GM12878 (cell line): ENCODE measurements around the gene GGPS1. TPM values are rescaled to one million over a fixed set of nuclear protein-coding genes. Genes with fewer than 3 reads are reported as not detected.

Experiments used
- ATAC-seq: fragments of 200-7000 bp; cut with Tn5 transposase; 3 replicates; pipeline ENCODE4 v1.9.1; 2020; ENCODE audit warnings: mild to moderate bottlenecking, moderate library complexity
- BruUV-seq: library from RNA; stranded (reverse); fragments of 400-500 nt; replicated peaks from 2 replicates; lab custom pipeline; 2021; lab: Mats Ljungman, UMichigan
- CTCF ChIA-PET: fragments of 300-600 bp; sonication (Branson Sonifier 250); formaldehyde crosslinking; extraction: SDS; loops from one replicate; lab custom pipeline; 2021; ENCODE audit warnings: inconsistent platforms; lab: Yijun Ruan, JAX
- POLR2A ChIA-PET: fragments of 350-600 bp; formaldehyde crosslinking; extraction: SDS; loops from one replicate; lab custom pipeline; 2021; ENCODE audit warnings: inconsistent platforms; lab: Charles Lee
- RAD21 ChIA-PET: fragments of 300-600 bp; sonication (Branson Sonifier 250); formaldehyde crosslinking; loops from one replicate; lab custom pipeline; 2023; ENCODE audit warnings: antibody characterized with exemption; ENCODE audit not compliant: unreplicated experiment; lab: Charles Lee
- SMC1A ChIA-PET: fragments of 300-600 bp; sonication (Branson Sonifier 250); formaldehyde crosslinking; loops from one replicate; lab custom pipeline; 2023; ENCODE audit not compliant: unreplicated experiment, uncharacterized antibody; lab: Charles Lee
- DNase-seq: peaks from one replicate; pipeline ENCODE4 v3.0.0-alpha.2; 2011; ENCODE audit warnings: low read depth, low spot score
- FAIRE-seq: peaks from 3 replicates; lab custom pipeline; 2011; peaks lifted over from hg19 to GRCh38; lab: Jason Lieb, UNC
- H2AFZ ChIP-seq: 2 replicates; pipeline ENCODE4 v1.6.0; 2011; ENCODE audit warnings: low read depth, low read length, control low read depth; ENCODE audit not compliant: control insufficient read depth
- H3K27ac ChIP-seq: 2 replicates; pipeline ENCODE4 v1.5.1; 2011; ENCODE audit warnings: control low read depth; ENCODE audit not compliant: control insufficient read depth, insufficient read depth
- H3K27me3 ChIP-seq, 2 experiments: replicated peaks in 1 of 2; 2 replicates each; pipeline versions ENCODE4 v1.6.0 to v1.6.1; 2011; ENCODE audit warnings: low read length in 1 of 2; ENCODE audit not compliant: control insufficient read depth in 2 of 2, insufficient read depth in 2 of 2
- H3K36me3 ChIP-seq, 2 experiments: 2 replicates each; pipeline ENCODE4 v1.5.1; 2011; ENCODE audit warnings: low read length in 1 of 2; ENCODE audit not compliant: control insufficient read depth in 2 of 2, insufficient read depth in 2 of 2
- H3K4me1 ChIP-seq: 2 replicates; pipeline ENCODE4 v1.6.1; 2011; ENCODE audit warnings: mild to moderate bottlenecking, low read length, moderate library complexity, mixed read lengths; ENCODE audit not compliant: control insufficient read depth, insufficient read depth
- H3K4me2 ChIP-seq: 2 replicates; pipeline ENCODE4 v1.6.0; 2011; ENCODE audit warnings: control low read depth; ENCODE audit not compliant: control insufficient read depth, insufficient read depth
- H3K4me3 ChIP-seq: fragments of 200-600 bp; sonication (generic); 2 replicates; pipeline ENCODE4 v1.5.1; 2016
- H3K79me2 ChIP-seq: 2 replicates; pipeline ENCODE4 v1.6.0; 2011; ENCODE audit warnings: low read length; ENCODE audit not compliant: control insufficient read depth, insufficient read depth
- H3K9ac ChIP-seq: 2 replicates; pipeline ENCODE4 v1.8.0; 2011; ENCODE audit warnings: low read length, control low read depth, mixed read lengths; ENCODE audit not compliant: control insufficient read depth, insufficient read depth
- H3K9me3 ChIP-seq: replicated peaks from 3 replicates; pipeline ENCODE4 v1.5.1; 2011; ENCODE audit warnings: mild to moderate bottlenecking, low read length; ENCODE audit not compliant: control insufficient read depth, insufficient read depth
- H4K20me1 ChIP-seq: 2 replicates; pipeline ENCODE4 v1.6.0; 2011; ENCODE audit not compliant: control insufficient read depth, insufficient read depth
- EZH2 ChIP-seq: IDR thresholded peaks from 2 replicates; pipeline ENCODE4 v1.6.1; 2012; ENCODE audit warnings: low read depth, mild to moderate bottlenecking, control low read depth, inconsistent platforms, low read length, borderline replicate concordance; ENCODE audit not compliant: control insufficient read depth
- FOS ChIP-seq: IDR thresholded peaks from 3 replicates; pipeline ENCODE4 v1.6.1; 2011; ENCODE audit warnings: borderline replicate concordance; ENCODE audit not compliant: insufficient read length; ENCODE audit errors: extremely low read depth
- FOXK2 ChIP-seq: fragments of 450-650 bp; IDR thresholded peaks from 2 replicates; pipeline ENCODE4 v1.6.1; 2017; ENCODE audit warnings: mild to moderate bottlenecking, moderate library complexity
- FOXM1 ChIP-seq: IDR thresholded peaks from 2 replicates; pipeline ENCODE4 v1.6.1; 2012; ENCODE audit warnings: low read depth, mild to moderate bottlenecking, inconsistent platforms, low read length, moderate library complexity
- GABPA ChIP-seq: IDR thresholded peaks from 2 replicates; pipeline ENCODE4 v1.6.1; 2014; ENCODE audit warnings: antibody characterized with exemption, low read depth, mild to moderate bottlenecking, inconsistent platforms
- KAT2A ChIP-seq: conservative IDR thresholded peaks from 2 replicates; pipeline ENCODE4 v1.6.1; 2011; ENCODE audit warnings: low read depth, low read length; ENCODE audit not compliant: control insufficient read depth
- LARP7 ChIP-seq: fragments of 450-650 bp; IDR thresholded peaks from 2 replicates; pipeline ENCODE4 v1.6.1; 2017; ENCODE audit warnings: mild to moderate bottlenecking
- NFYA ChIP-seq: IDR thresholded peaks from 2 replicates; pipeline ENCODE4 v1.6.1; 2011; ENCODE audit warnings: low read depth, mild to moderate bottlenecking, low read length, improper control_type of control experiment, borderline replicate concordance
- NRF1 ChIP-seq: conservative IDR thresholded peaks from 2 replicates; pipeline ENCODE4 v1.6.1; 2011; ENCODE audit warnings: mild to moderate bottlenecking, low read depth, low read length, improper control_type of control experiment
- PAX5 ChIP-seq: IDR thresholded peaks from 2 replicates; pipeline ENCODE4 v1.6.1; 2011; ENCODE audit warnings: low read depth, low read length, borderline replicate concordance
- PAX8 ChIP-seq: fragments of 450-650 bp; IDR thresholded peaks from 2 replicates; pipeline ENCODE4 v1.6.1; 2017; ENCODE audit warnings: mild to moderate bottlenecking, moderate library complexity
- RCOR1 ChIP-seq: conservative IDR thresholded peaks from 2 replicates; pipeline ENCODE4 v1.6.1; 2012; ENCODE audit warnings: low read depth, low read length, improper control_type of control experiment
- SREBF1 ChIP-seq: IDR thresholded peaks from 2 replicates; pipeline ENCODE4 v1.6.1; 2012; ENCODE audit warnings: mild to moderate bottlenecking, low read length
- TAF1 ChIP-seq: IDR thresholded peaks from 2 replicates; pipeline ENCODE4 v1.6.1; 2011; ENCODE audit warnings: mild to moderate bottlenecking, low read depth, low read length, borderline replicate concordance
- TCF7 ChIP-seq: IDR thresholded peaks from 2 replicates; pipeline ENCODE4 v1.6.1; 2014; ENCODE audit warnings: antibody characterized with exemption, borderline replicate concordance
- WRNIP1 ChIP-seq: IDR thresholded peaks from 2 replicates; pipeline ENCODE4 v1.6.1; 2011; ENCODE audit warnings: low read depth, low read length, improper control_type of control experiment, borderline replicate concordance
- YY1 ChIP-seq: IDR thresholded peaks from 2 replicates; pipeline ENCODE4 v1.6.1; 2011; ENCODE audit warnings: low read depth, mild to moderate bottlenecking, low read length
- ZNF687 ChIP-seq: fragments of 450-650 bp; IDR thresholded peaks from 2 replicates; pipeline ENCODE4 v1.6.1; 2017; ENCODE audit warnings: mild to moderate bottlenecking, moderate library complexity
- WGBS: methylation state at CpG from one replicate; pipeline ENCODE4 v1.1.6; 2016; ENCODE audit warnings: low lambda C conversion rate; ENCODE audit not compliant: insufficient replicate concordance, insufficient coverage; ENCODE audit errors: missing lambda C conversion rate; 5-methylcytosine and 5-hydroxymethylcytosine counted together
- in situ Hi-C: fragments of 300-500 bp; cut with MboI; formaldehyde crosslinking; loops from 9 replicates; pipeline ENCODE4 v1.14.3; 2018; ENCODE audit warnings: mixed read lengths
- intact Hi-C: fragments of 100-400 bp; cut with micrococcal nuclease; formaldehyde crosslinking; loops from one replicate; pipeline ENCODE4 v1.14.2; 2022; ENCODE audit not compliant: unreplicated experiment
- polyA plus RNA-seq, 11 experiments: library from polyadenylated mRNA; depleted of rRNA in 4 of 11; unstranded in 6 of 11; stranded (reverse) in 5 of 11; fragments of >200 nt; fragmentation: Nextera tagmentation in 4 of 11; fragmentation: Illumina TruSeq in 1 of 11; extraction: Ambion mirVana in 4 of 11; extraction: Trizol in 1 of 11; gene quantifications; 1 replicate in 1 of 11; 2 replicates in 10 of 11; pipeline versions ENCODE4 v1.2.1 to v1.2.3, GENCODE V29; 2011 to 2016; ENCODE audit warnings: inconsistent platforms in 2 of 11, missing spikeins in 2 of 11, low read depth in 1 of 11
- total RNA-seq, 4 experiments: library from RNA; depleted of rRNA in 3 of 4; stranded (reverse); fragments of >200 nt in 3 of 4; fragmentation: Illumina TruSeq in 1 of 4; extraction: Trizol in 1 of 4; gene quantifications; 2 replicates each; pipeline versions ENCODE4 v1.2.1 to v1.2.3, GENCODE V29; 2013 to 2021

The GGPS1 gene
- total and polyA plus RNA-seq, 10 of the 15 experiments (the other 5 are each of a cell fraction or from before 2014, with no cell fraction given), result 15.1 to 36.0 (median 25.3) TPM

DNA sequence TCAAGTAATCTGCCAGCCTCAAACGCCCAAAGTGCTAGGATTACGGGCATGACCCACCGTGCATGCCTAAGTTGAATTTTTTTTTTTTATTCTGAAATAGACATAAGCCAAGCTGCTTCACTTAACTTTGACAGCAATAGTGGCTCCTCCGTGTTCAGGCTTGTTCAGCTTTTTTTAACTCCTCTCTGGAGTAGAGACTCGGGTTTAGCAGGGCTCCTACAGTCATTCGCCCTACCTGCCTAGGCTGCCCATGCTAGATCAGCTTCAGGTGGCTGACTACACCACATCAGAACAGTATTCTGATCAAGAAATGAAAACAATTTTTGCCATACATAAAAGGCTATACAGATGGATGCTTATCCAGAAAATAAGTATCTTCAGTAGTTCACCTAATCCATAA, 15.1 kb upstream of the GGPS1 start:
- ChIA-PET CTCF (interaction anchor here (0.6 to 4.2 kb wide), 7 partner anchors 9 to 103 kb away, joined by 3 to 16 read pairs (median 6); no protein-coding TSS in a partner anchor), POLR2A (interaction anchor here (3.3 kb wide), 1 partner anchor 11 kb away, joined by 11 read pairs; no protein-coding TSS in a partner anchor), SMC1A (interaction anchor here (1.0 to 3.4 kb wide), 6 partner anchors 9 to 70 kb away, joined by 3 to 17 read pairs (median 4); no protein-coding TSS in a partner anchor), RAD21 (interaction anchor here (0.7 to 1.2 kb wide), 2 partner anchors 55 to 58 kb away, joined by 3 to 6 read pairs; no protein-coding TSS in a partner anchor)
- Histone ChIP-seq H3K4me2 (no peak overlapping the region), H3K4me3 (no peak overlapping the region), H3K4me1 (peaks cover 6% of the 10 kb centered on the region; the same call in 1 of the 2 replicates), H3K36me3 (peaks cover 0 to 7% of the 10 kb centered on the region in 2 experiments; a peak in 1 of 4 replicates), H4K20me1 (no peaks in the 10 kb centered on the region), H3K9me3 (no peaks in the 10 kb centered on the region), H3K27me3 (no peaks in the 10 kb centered on the region), H2AFZ (no peak overlapping the region), H3K27ac (no peak overlapping the region), H3K79me2 (peaks cover 70% of the 10 kb centered on the region), H3K9ac (no peak overlapping the region)
- intact Hi-C loops, result no loop called here
- in situ Hi-C loops, result no loop called here
- TF ChIP-seq PAX8, result no peak
- TF ChIP-seq ZNF687, result no peak
- TF ChIP-seq NRF1, result no peak
- no peak for TF ChIP-seq FOS
- TF ChIP-seq GABPA, result no peak
- TF ChIP-seq YY1, result no peak
- TF ChIP-seq RCOR1, result no peak
- TF ChIP-seq TAF1, result no peak
- TF ChIP-seq FOXM1, result no peak
- no peak for TF ChIP-seq FOXK2
- TF ChIP-seq PAX5, result no peak
- TF ChIP-seq NFYA, result no peak
- no peak for TF ChIP-seq KAT2A
- TF ChIP-seq SREBF1, result no peak
- no peak for TF ChIP-seq TCF7
- no peak for TF ChIP-seq EZH2
- no peak for TF ChIP-seq WRNIP1
- no peak for TF ChIP-seq LARP7
- DNase-seq (no peak), ATAC-seq (peak; percentile 17; the same call in 1 of the 3 replicates), FAIRE-seq (no peak)
- TSS peak; percentile 17 for BruUV-seq
- 88% methylated on average over 6 of the region's 6 CpGs for WGBS
